ENCODE measurements around the gene LIAS. TPM values are rescaled to one million over a fixed set of nuclear protein-coding genes. Genes with fewer than 3 reads are reported as not detected.

The LIAS gene
- total RNA-seq, 1 donor from 2014 or later, result 10.9 TPM

- H3K4me3 ChIP-seq (ENCODE audit: low read depth, low read length), result peak overlapping the region; percentile 11
- no peak for TF ChIP-seq CTCF (conservative IDR thresholded peaks at IDR 0.05; ENCODE audit: low read depth, low read length)
- DNase-seq (ENCODE audit: low read depth), result no peak
These were observed 12.4 kb upstream of the LIAS start for GRCh38 chr4:39446483-39446841.

GRCh38 chr4:39446842-39447573 is 11.8 kb upstream of the LIAS start:
- H3K4me3 ChIP-seq (ENCODE audit: low read depth, low read length), result peak overlapping the region; percentile 25
- peak; percentile 19 for TF ChIP-seq CTCF (conservative IDR thresholded peaks at IDR 0.05; ENCODE audit: low read depth, low read length)

GRCh38 chr4:39450618-39451017 is 8.2 kb upstream of the LIAS start:
- no peak for TF ChIP-seq CTCF (conservative IDR thresholded peaks at IDR 0.05; ENCODE audit: low read depth, low read length)
- DNase-seq (ENCODE audit: low read depth), result no peak
- H3K4me3 ChIP-seq (ENCODE audit: low read depth, low read length), result no peak overlapping the region

More at GRCh38 chr4:39446842-39447573, 11.8 kb upstream of the LIAS start:
- DNase-seq (ENCODE audit: low read depth), result no peak

GRCh38 chr4:39451423-39452023 is 7.3 kb upstream of the LIAS start:
- no peak for DNase-seq (ENCODE audit: low read depth)

GRCh38 chr4:39452153-39452859 is 6.5 kb upstream of the LIAS start:
- DNase-seq (ENCODE audit: low read depth), result no peak
- no peak overlapping the region for H3K4me3 ChIP-seq (ENCODE audit: low read depth, low read length)
- TF ChIP-seq CTCF (conservative IDR thresholded peaks at IDR 0.05; ENCODE audit: low read depth, low read length), result no peak

More at GRCh38 chr4:39451423-39452023, 7.3 kb upstream of the LIAS start:
- no peak for TF ChIP-seq CTCF (conservative IDR thresholded peaks at IDR 0.05; ENCODE audit: low read depth, low read length)
- H3K4me3 ChIP-seq (ENCODE audit: low read depth, low read length), result no peak overlapping the region

GRCh38 chr4:39452860-39453587 is 5.8 kb upstream of the LIAS start:
- no peak for DNase-seq (ENCODE audit: low read depth)
- H3K4me3 ChIP-seq (ENCODE audit: low read depth, low read length), result no peak overlapping the region
- no peak for TF ChIP-seq CTCF (conservative IDR thresholded peaks at IDR 0.05; ENCODE audit: low read depth, low read length)

All from epithelial cell of proximal tubule (primary cell).